Islet of Langerhans (tissue), 1 donor: Measurements from ENCODE around the gene UBXN7.
"Not testable (repeated sequence)": the region's sequence is repeated elsewhere in the genome, so short reads cannot be mapped to it uniquely, and the experiment has no call there.

Experiments
- FAIRE-seq: peaks from one replicate; lab custom pipeline; 2011; peaks lifted over from hg19 to GRCh38; lab: Jason Lieb, UNC

The UBXN7 gene

GRCh38 chr3:196355668-196356067 lies 76.6 kb downstream of the UBXN7 start:
- FAIRE-seq, result no peak

- no peak for FAIRE-seq
Measured at GRCh38 chr3:196354132-196354531, 78.1 kb downstream of the UBXN7 start.

- no peak for FAIRE-seq
Measured at GRCh38 chr3:196351541-196351940, 80.7 kb downstream of the UBXN7 start.

- no peak for FAIRE-seq
Measured at GRCh38 chr3:196350067-196350466, 82.2 kb downstream of the UBXN7 start.

- no peak for FAIRE-seq
Measured at GRCh38 chr3:196348698-196349097, 83.5 kb downstream of the UBXN7 start.

DNA sequence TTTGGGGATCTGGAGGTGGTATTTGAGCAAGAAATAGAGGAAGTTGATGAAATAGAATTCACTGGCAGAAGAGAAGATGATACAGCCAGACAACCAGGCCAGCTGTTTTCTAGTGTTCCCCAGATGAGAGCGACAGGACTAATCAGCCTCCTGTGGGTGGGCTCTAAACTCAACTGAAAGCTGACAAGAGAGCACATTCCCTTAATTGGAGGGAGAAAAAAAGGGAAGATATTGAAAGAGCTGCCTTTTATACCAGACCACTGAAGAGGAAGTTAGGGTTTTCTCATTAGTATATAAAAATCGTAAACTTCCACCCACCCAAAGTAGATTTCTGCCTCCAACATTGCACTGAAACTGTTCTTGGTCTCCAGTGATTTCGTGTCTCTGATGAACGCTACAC lies 87.6 kb downstream of the UBXN7 start:
- FAIRE-seq, result no peak

DNA sequence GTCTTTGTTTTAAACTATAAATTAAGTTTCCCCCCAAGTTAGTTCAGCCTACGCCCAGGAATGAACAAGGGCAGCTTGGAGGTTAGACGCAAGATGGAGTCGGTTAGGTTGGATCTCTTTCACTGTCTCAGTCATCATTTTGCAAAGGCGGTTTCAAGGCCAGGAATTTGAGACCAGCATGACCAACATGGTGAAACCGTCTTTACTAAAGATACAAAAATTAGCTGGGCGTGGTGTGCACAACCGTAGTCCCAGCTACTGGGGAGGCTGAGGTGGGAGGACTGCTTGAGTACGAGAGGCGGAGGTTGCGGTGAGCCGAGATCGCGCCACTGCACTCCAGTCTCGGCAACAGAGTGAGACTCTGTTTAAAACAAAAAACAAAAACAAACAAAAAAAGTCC lies 88.3 kb downstream of the UBXN7 start:
- not testable (repeated sequence) for FAIRE-seq

- FAIRE-seq, result no peak
Measured at GRCh38 chr3:196341137-196341536, 91.1 kb downstream of the UBXN7 start.

GRCh38 chr3:196340466-196340865 lies 91.8 kb downstream of the UBXN7 start:
- FAIRE-seq, result no peak

DNA sequence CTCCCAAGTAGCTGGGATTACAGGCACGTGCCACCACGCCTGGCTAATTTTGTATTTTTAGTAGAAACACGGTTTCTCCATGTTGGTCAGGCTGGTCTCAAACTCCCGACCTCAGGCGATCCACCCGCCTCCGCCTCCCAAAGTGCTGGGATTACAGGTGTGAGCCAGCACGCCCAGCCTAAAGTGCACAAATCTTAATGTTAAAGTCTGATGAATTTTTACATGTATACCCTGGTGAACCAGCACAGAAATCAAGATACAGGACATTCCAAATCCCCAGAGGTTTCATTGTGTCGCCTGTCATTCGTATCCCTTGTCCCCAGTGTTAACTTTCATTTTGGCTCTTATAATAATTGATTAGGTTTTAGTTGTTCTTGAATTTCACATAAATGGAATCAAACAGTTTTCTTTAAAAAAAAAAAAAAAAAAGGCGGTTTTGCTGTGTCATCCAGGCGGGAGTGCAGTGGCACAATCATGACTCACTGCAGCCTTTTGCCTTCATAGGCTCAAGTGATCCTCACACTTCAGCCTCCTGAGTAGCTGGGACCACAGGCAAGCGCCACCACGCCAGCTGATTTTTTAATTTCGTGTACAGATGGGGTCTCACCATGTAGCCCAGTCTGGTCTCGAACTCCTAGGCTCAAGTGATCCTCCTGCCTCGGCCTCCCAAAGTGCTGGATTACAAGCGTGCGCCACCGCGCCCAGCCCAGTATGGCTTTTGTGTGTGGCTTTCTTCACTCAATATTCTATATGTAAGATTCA lies 92.6 kb downstream of the UBXN7 start:
- FAIRE-seq, result no peak

GRCh38 chr3:196339044-196339443 lies 93.2 kb downstream of the UBXN7 start:
- FAIRE-seq, result no peak

GRCh38 chr3:196336319-196337145 lies 95.7 kb downstream of the UBXN7 start:
- FAIRE-seq, result no peak

DNA sequence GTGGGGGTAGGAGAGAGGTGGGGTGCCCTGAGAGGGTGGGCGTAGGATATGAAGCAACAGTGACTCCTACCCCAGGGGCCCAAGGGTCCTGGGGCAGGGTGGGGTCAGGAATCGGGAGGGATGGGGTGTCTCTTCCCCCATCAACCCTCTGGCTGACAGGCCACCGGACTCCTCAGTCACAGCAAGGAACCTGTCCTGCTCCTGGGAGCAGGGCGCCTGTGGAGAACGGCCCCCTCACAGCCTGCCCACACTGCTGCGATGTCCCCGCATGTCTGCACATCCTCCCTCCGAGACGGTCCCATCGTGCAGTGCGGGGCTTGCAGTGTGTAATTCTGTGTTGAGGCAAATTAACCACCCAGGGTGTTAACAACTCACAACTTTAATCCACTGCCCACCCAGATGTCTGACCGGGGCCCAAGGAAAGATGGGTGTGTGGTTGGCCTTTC lies 96.7 kb downstream of the UBXN7 start:
- FAIRE-seq, result no peak

GRCh38 chr3:196334982-196335381 lies 97.2 kb downstream of the UBXN7 start:
- no peak for FAIRE-seq

- no peak for FAIRE-seq
Measured at GRCh38 chr3:196332168-196332567, 100.1 kb downstream of the UBXN7 start.

DNA sequence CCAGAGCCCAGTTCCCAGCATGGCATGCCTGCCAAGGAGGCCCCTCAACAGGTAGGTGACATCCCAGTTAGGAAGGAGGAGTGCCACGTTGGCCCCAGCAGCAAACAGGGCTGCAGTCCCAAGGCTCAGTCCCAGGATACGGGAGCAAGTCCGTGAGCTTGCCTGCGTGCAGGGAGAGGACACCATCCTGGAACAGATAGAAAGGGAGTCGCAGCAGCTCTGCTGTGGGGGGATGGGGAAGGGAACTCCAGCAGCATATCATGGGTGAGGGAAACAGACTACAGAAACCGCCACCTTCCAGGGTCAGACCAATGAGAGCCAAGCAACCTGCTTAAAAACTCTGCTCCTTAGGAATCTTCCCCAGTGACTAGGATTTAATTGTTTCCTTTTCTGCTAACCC lies 104.8 kb downstream of the UBXN7 start:
- FAIRE-seq, result no peak

DNA sequence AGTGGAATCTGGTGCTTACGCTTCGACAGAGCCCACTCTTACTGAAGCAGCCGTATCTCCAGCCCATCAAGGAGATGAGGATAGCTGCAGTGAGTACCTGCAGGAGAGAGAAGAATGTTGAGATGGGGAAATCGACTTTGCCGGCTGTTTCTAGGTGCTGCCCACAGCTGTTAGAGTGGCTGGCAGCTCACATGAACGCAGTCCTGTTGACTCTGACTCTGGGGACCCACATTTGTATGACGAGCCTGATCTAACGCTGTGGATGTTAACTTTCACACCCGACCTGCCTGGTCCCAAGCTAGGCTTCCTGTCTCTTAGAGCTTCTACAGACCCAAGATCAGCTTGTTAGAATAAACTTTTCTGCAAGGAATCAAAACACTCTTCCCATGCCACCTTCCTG lies 105.3 kb downstream of the UBXN7 start:
- FAIRE-seq, result no peak

GRCh38 chr3:196323691-196324090 lies 108.5 kb downstream of the UBXN7 start:
- FAIRE-seq, result no peak

GRCh38 chr3:196323016-196323415 lies 109.2 kb downstream of the UBXN7 start:
- FAIRE-seq, result no peak

- no peak for FAIRE-seq
Measured at GRCh38 chr3:196321162-196321561, 111.1 kb downstream of the UBXN7 start.

GRCh38 chr3:196320137-196320536 lies 112.1 kb downstream of the UBXN7 start:
- no peak for FAIRE-seq

DNA sequence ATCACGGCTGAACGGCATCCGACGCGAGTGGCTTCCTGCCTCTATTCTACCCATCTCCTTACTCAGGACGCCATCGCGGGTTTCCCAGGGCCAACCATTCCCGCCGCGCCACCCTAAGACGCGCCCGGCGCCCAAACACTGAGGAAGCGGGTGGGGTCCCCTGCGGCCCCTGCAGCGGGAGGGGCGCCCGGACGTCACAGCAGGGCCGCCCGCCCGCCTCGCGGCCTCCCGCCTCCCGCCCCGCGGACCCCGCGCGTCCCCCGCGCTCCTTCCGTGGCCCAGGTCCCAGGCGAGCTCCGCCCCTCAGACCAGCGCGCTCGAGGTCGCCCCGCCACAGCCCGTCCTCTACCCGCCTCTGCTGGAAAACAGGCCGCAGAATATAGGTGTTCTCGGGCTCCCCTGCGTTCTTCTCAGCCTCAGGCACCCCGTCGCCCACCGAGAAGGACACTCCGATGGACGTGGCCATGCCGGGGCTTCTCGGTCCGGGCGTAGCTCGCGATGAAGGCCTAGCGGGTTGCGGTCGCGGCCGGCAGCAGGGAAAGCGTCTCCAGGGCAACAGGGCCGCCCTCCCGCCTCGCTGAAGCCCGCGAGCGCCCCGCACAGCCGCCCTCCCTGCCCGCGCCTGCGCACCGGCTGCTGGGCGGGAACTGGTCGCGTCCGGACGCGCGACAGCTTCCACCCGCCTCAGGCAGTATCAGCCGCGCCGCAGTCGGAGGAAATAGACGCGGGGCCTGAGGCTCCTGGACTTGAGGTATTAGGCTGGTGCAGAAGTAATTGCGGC lies 114.3 kb downstream of the UBXN7 start, which contains the start of gene DYNLT2B:
TSS of gene DYNLT2B (minus strand) at position 554 of the 781 bp plus-strand sequence. CDS start at position 466, 88 bp downstream.
- no peak for FAIRE-seq
